ENCODE data around the gene AKAP12. TPM values are rescaled to one million over a fixed set of nuclear protein-coding genes. Genes with fewer than 3 reads are reported as not detected.

Gene AKAP12
- polyA plus RNA-seq, 1 experiment: 27.7 TPM

GRCh38 chr6:151241853-151242252 lies 2.1 kb downstream of the AKAP12 start:
- ChIA-PET POLR2A (no interaction called here), CTCF (interaction anchor here (3.5 kb wide), 1 partner anchor 83 kb away, joined by 18 read pairs; no protein-coding TSS in a partner anchor)
- peak overlapping the region; percentile 88 for H3K4me3 ChIP-seq (ENCODE audit: low read depth, low read length)
- no peaks in the 10 kb centered on the region for H3K36me3 ChIP-seq (ENCODE audit: control insufficient read depth, insufficient read depth, low read length)
- H3K27me3 ChIP-seq (ENCODE audit: control insufficient read depth, insufficient read depth, low read length): no peaks in the 10 kb centered on the region; the same call in 1 of the 2 replicates
- no peak for TF ChIP-seq CTCF (IDR thresholded peaks at IDR 0.05; ENCODE audit: insufficient read depth, low read depth, low read length)
- no peak for DNase-seq (ENCODE audit: low read depth)

- Histone ChIP-seq H3K36me3 (ENCODE audit: control insufficient read depth, insufficient read depth, low read length) (peaks cover 2% of the 10 kb centered on the region; the same call in 1 of the 2 replicates), H3K4me3 (ENCODE audit: low read depth, low read length) (no peak overlapping the region), H3K27me3 (ENCODE audit: control insufficient read depth, insufficient read depth, low read length) (no peaks in the 10 kb centered on the region)
- POLR2A ChIA-PET: no interaction called here
- no peak for DNase-seq (ENCODE audit: low read depth)
- CTCF ChIA-PET: interaction anchor here (3.5 kb wide), 1 partner anchor 82 kb away, joined by 18 read pairs; no protein-coding TSS in a partner anchor
- no peak for TF ChIP-seq CTCF (IDR thresholded peaks at IDR 0.05; ENCODE audit: insufficient read depth, low read depth, low read length)
These were observed 2.7 kb downstream of the AKAP12 start for GRCh38 chr6:151242420-151242861.

GRCh38 chr6:151243481-151243880 lies 3.7 kb downstream of the AKAP12 start:
- CTCF ChIA-PET: no interaction called here

GRCh38 chr6:151247490-151247889 lies 7.7 kb downstream of the AKAP12 start:
- CTCF ChIA-PET: interaction anchor here (0.7 to 1.3 kb wide), 3 partner anchors 10 to 151 kb away, joined by 3 read pairs; no protein-coding TSS in a partner anchor
- TF ChIP-seq CTCF (IDR thresholded peaks at IDR 0.05; ENCODE audit: insufficient read depth, low read depth, low read length): no peak
- Histone ChIP-seq H3K27me3 (ENCODE audit: control insufficient read depth, insufficient read depth, low read length) (no peaks in the 10 kb centered on the region), H3K4me3 (ENCODE audit: low read depth, low read length) (no peak overlapping the region), H3K36me3 (ENCODE audit: control insufficient read depth, insufficient read depth, low read length) (peaks cover 2% of the 10 kb centered on the region; the same call in 1 of the 2 replicates)
- DNase-seq (ENCODE audit: low read depth): no peak
- POLR2A ChIA-PET: no interaction called here

More at GRCh38 chr6:151243481-151243880, 3.7 kb downstream of the AKAP12 start:
- Histone ChIP-seq H3K36me3 (ENCODE audit: control insufficient read depth, insufficient read depth, low read length) (peaks cover 2% of the 10 kb centered on the region; the same call in 1 of the 2 replicates), H3K4me3 (ENCODE audit: low read depth, low read length) (no peak overlapping the region), H3K27me3 (ENCODE audit: control insufficient read depth, insufficient read depth, low read length) (no peaks in the 10 kb centered on the region)
- no peak for DNase-seq (ENCODE audit: low read depth)
- no peak for TF ChIP-seq CTCF (IDR thresholded peaks at IDR 0.05; ENCODE audit: insufficient read depth, low read depth, low read length)
- POLR2A ChIA-PET: no interaction called here

GRCh38 chr6:151248295-151248694 lies 8.5 kb downstream of the AKAP12 start:
- Histone ChIP-seq H3K36me3 (ENCODE audit: control insufficient read depth, insufficient read depth, low read length) (peaks cover 2% of the 10 kb centered on the region; the same call in 1 of the 2 replicates), H3K4me3 (ENCODE audit: low read depth, low read length) (no peak overlapping the region), H3K27me3 (ENCODE audit: control insufficient read depth, insufficient read depth, low read length) (no peaks in the 10 kb centered on the region)
- TF ChIP-seq CTCF (IDR thresholded peaks at IDR 0.05; ENCODE audit: insufficient read depth, low read depth, low read length): no peak
- CTCF ChIA-PET: interaction anchor here (0.7 to 1.3 kb wide), 3 partner anchors 9 to 152 kb away, joined by 3 read pairs; no protein-coding TSS in a partner anchor
- POLR2A ChIA-PET: no interaction called here
- no peak for DNase-seq (ENCODE audit: low read depth)

All from BJ (cell line).